A549 (cell line): ENCODE data around the gene ULK2. TPM values are rescaled to one million over a fixed set of nuclear protein-coding genes. Genes with fewer than 3 reads are reported as not detected.

Source experiments
- ATAC-seq, 2 experiments: fragments of 200-7000 bp in 1 of 2; fragments of >200 bp in 1 of 2; cut with Nextera tagmentation in 1 of 2; cut with Tn5 transposase in 1 of 2; 3 replicates each; pipeline versions ENCODE4 v1.8.0 to v1.9.1; 2018 to 2020; ENCODE audit warnings: mild to moderate bottlenecking in 1 of 2, moderate library complexity in 1 of 2
- CTCF ChIA-PET: fragments of 300-600 bp; sonication (Branson Sonifier 250); formaldehyde crosslinking; extraction: SDS; loops from one replicate; lab custom pipeline; 2021; ENCODE audit warnings: antibody characterized with exemption, inconsistent platforms; lab: Yijun Ruan, JAX
- POLR2A ChIA-PET: fragments of 350-600 bp; formaldehyde crosslinking; extraction: SDS; loops from one replicate; lab custom pipeline; 2021; ENCODE audit warnings: antibody characterized with exemption, inconsistent platforms; lab: Yijun Ruan, JAX
- DNase-seq, 2 experiments: peaks; one replicate each; pipeline versions ENCODE4 v3.0.0 to v3.0.0-alpha.2; 2011 to 2016; ENCODE audit warnings: low read depth in 1 of 2, low spot score in 1 of 2
- FAIRE-seq: peaks from 2 replicates; lab custom pipeline; 2011; peaks lifted over from hg19 to GRCh38; lab: Jason Lieb, UNC
- H3K27ac ChIP-seq, 2 experiments: fragments of >200 bp; sonication (Bioruptor Twin); formaldehyde crosslinking; 3 replicates each; pipeline ENCODE4 v1.5.1; 2016 to 2017
- H3K4me1 ChIP-seq: fragments of >200 bp; sonication (Bioruptor Twin); formaldehyde crosslinking; 3 replicates; pipeline ENCODE4 v1.6.1; 2016
- H3K4me2 ChIP-seq: fragments of >200 bp; sonication (Bioruptor Twin); formaldehyde crosslinking; 3 replicates; pipeline ENCODE4 v1.6.1; 2016
- H3K4me3 ChIP-seq: fragments of >200 bp; sonication (Bioruptor Twin); formaldehyde crosslinking; 3 replicates; pipeline ENCODE4 v1.5.1; 2016
- H3K9me3 ChIP-seq: fragments of >200 bp; sonication (Bioruptor Twin); formaldehyde crosslinking; 3 replicates; pipeline ENCODE4 v1.6.1; 2016
- BHLHE40 ChIP-seq: IDR thresholded peaks from 2 replicates; pipeline ENCODE4 v1.6.1; 2012; ENCODE audit warnings: low read depth, low read length, inconsistent platforms
- CHD2 ChIP-seq: fragments of 150-350 bp; IDR thresholded peaks from 2 replicates; pipeline ENCODE4 v1.6.1; 2014; ENCODE audit warnings: low read length; ENCODE audit not compliant: partially characterized antibody
- CHD4 ChIP-seq: fragments of 200-600 bp; sonication (generic); IDR thresholded peaks from 2 replicates; pipeline ENCODE4 v1.6.1; 2016; ENCODE audit warnings: antibody characterized with exemption, mild to moderate bottlenecking, borderline replicate concordance
- FOSL2 ChIP-seq, 2 experiments: fragments of 450-650 bp in 1 of 2; fragments of >200 bp in 1 of 2; sonication (Bioruptor Twin) in 1 of 2; formaldehyde crosslinking; IDR thresholded peaks; 2 replicates each; pipeline versions ENCODE4 v1.5.0 to v1.6.1; 2016 to 2020; ENCODE audit warnings: mild to moderate bottlenecking in 1 of 2, moderate library complexity in 1 of 2
- FOXS1 ChIP-seq: fragments of 250-450 bp; sonication (Bioruptor Pico); IDR thresholded peaks from 2 replicates; pipeline ENCODE4 v1.5.0; 2020; ENCODE audit warnings: mild to moderate bottlenecking, moderate library complexity
- GATA3 ChIP-seq: IDR thresholded peaks from 2 replicates; pipeline ENCODE4 v1.6.1; 2012; ENCODE audit warnings: borderline replicate concordance
- HDAC2 ChIP-seq: fragments of 200-600 bp; sonication (generic); IDR thresholded peaks from 2 replicates; pipeline ENCODE4 v1.6.1; 2016
- HEYL ChIP-seq: fragments of 250-450 bp; sonication (Bioruptor Pico); IDR thresholded peaks from 2 replicates; pipeline ENCODE4 v1.8.0; 2021; ENCODE audit warnings: mild to moderate bottlenecking, moderate library complexity
- HOXB13 ChIP-seq: fragments of 250-450 bp; sonication (Bioruptor Pico); IDR thresholded peaks from 2 replicates; pipeline ENCODE4 v1.5.0; 2020; ENCODE audit warnings: low read depth, mild to moderate bottlenecking, moderate library complexity
- HOXB5 ChIP-seq: fragments of 250-450 bp; sonication (Bioruptor Pico); IDR thresholded peaks from 2 replicates; pipeline ENCODE4 v1.5.0; 2020; ENCODE audit warnings: mild to moderate bottlenecking, moderate library complexity
- JUNB ChIP-seq: fragments of >200 bp; sonication (Bioruptor Twin); formaldehyde crosslinking; IDR thresholded peaks from 2 replicates; pipeline ENCODE4 v1.6.1; 2016
- NPAS2 ChIP-seq: fragments of 250-450 bp; sonication (Bioruptor Pico); IDR thresholded peaks from 2 replicates; pipeline ENCODE4 v1.8.0; 2022; ENCODE audit warnings: mild to moderate bottlenecking, moderate library complexity, borderline replicate concordance
- POLR2A ChIP-seq: IDR thresholded peaks from 2 replicates; pipeline ENCODE4 v1.6.1; 2012; ENCODE audit warnings: mild to moderate bottlenecking, low read length
- RAD21 ChIP-seq, 2 experiments: fragments of >200 bp in 1 of 2; sonication (Bioruptor Twin) in 1 of 2; formaldehyde crosslinking in 1 of 2; IDR thresholded peaks in 1 of 2; conservative IDR thresholded peaks in 1 of 2; 2 replicates in 1 of 2; 3 replicates in 1 of 2; pipeline ENCODE4 v1.6.1; 2012 to 2018; ENCODE audit warnings: inconsistent platforms in 1 of 2
- RCOR1 ChIP-seq: fragments of 150-350 bp; IDR thresholded peaks from 2 replicates; pipeline ENCODE4 v1.6.1; 2014; ENCODE audit warnings: antibody characterized with exemption, low read length, low read depth
- SMC3 ChIP-seq: fragments of >200 bp; sonication (Bioruptor Twin); formaldehyde crosslinking; IDR thresholded peaks from 3 replicates; pipeline ENCODE4 v1.6.1; 2018; ENCODE audit warnings: inconsistent platforms
- TFCP2L1 ChIP-seq: fragments of 250-450 bp; sonication (Bioruptor Pico); IDR thresholded peaks from 2 replicates; pipeline ENCODE4 v1.5.0; 2021; ENCODE audit warnings: mild to moderate bottlenecking
- TP53 ChIP-seq: fragments of 250-450 bp; sonication (Bioruptor Pico); IDR thresholded peaks from 2 replicates; pipeline ENCODE4 v1.5.0; 2021; ENCODE audit warnings: mild to moderate bottlenecking, moderate library complexity
- ZSCAN20 ChIP-seq: fragments of 250-450 bp; sonication (Bioruptor Pico); IDR thresholded peaks from 2 replicates; pipeline ENCODE4 v1.8.0; 2022; ENCODE audit warnings: mild to moderate bottlenecking, moderate library complexity
- WGBS: methylation state at CpG from one replicate; pipeline ENCODE4 v1.1.6; 2017; ENCODE audit errors: missing lambda C conversion rate; 5-methylcytosine and 5-hydroxymethylcytosine counted together
- polyA minus RNA-seq: library from RNA; depleted of rRNA, polyadenylated mRNA; stranded (reverse); fragments of >200 nt; gene quantifications from 2 replicates; pipeline ENCODE4 v1.2.3, GENCODE V29; 2011; rRNA and poly(A)+ RNA removed
- polyA plus RNA-seq, 4 experiments: library from polyadenylated mRNA; depleted of rRNA in 3 of 4; stranded (reverse); fragments of >200 nt; fragmentation: RNase III in 1 of 4; extraction: RNeasy Plus Mini Kit Qiagen cat#74134 plus additional on column Dnase treatment in 1 of 4; gene quantifications; 2 replicates in 3 of 4; 3 replicates in 1 of 4; pipeline ENCODE4 v1.2.3, GENCODE V29; 2011 to 2017
- TF ChIP-seq, protein P1 (sequence below): fragments of 450-650 bp; IDR thresholded peaks from 2 replicates; pipeline ENCODE4 v1.6.1; 2014; ENCODE audit warnings: antibody characterized with exemption
- TF ChIP-seq, protein P2 (sequence below): fragments of >200 bp; sonication (Bioruptor Twin); formaldehyde crosslinking; IDR thresholded peaks from 3 replicates; pipeline ENCODE4 v1.5.1; 2016
- TF ChIP-seq, protein P3 (sequence below): IDR thresholded peaks from 2 replicates; pipeline ENCODE4 v1.6.1; 2012
- TF ChIP-seq, protein P4 (sequence below): fragments of >200 bp; sonication (Bioruptor Twin); formaldehyde crosslinking; IDR thresholded peaks from 3 replicates; pipeline ENCODE4 v1.6.1; 2016
- TF ChIP-seq, protein P5 (sequence below): fragments of 200-600 bp; sonication (generic); IDR thresholded peaks from 2 replicates; pipeline ENCODE4 v1.6.1; 2016; ENCODE audit warnings: antibody characterized with exemption, mild to moderate bottlenecking, moderate library complexity
- TF ChIP-seq, protein P6 (sequence below): IDR thresholded peaks from 2 replicates; pipeline ENCODE4 v1.6.1; 2012; ENCODE audit warnings: low read depth, borderline replicate concordance
- TF ChIP-seq, protein P7 (sequence below): fragments of 250-450 bp; sonication (Bioruptor Pico); IDR thresholded peaks from 2 replicates; pipeline ENCODE4 v1.5.0; 2020; ENCODE audit warnings: low read depth, mild to moderate bottlenecking, moderate library complexity
- TF ChIP-seq, protein P8 (sequence below): IDR thresholded peaks from 2 replicates; pipeline ENCODE4 v1.6.1; 2012

ULK2 gene
- 40.9 and 83.3 TPM in 2 replicates for polyA plus RNA-seq (2011; rRNA removed)
- 14.8 and 24.5 TPM in 2 replicates for polyA plus RNA-seq (2012; cell fraction: cytosol; rRNA removed)
- polyA plus RNA-seq (2012; cell fraction: nucleus; rRNA removed), result 28.3 TPM in 2 replicates
- polyA plus RNA-seq (2017; fragmentation: RNase III; extraction: RNeasy Plus Mini Kit Qiagen cat#74134 plus additional on column Dnase treatment), result 11.1 to 14.4 TPM (median 12.9 TPM) in 3 replicates
- 69.8 and 84.5 TPM in 2 replicates for polyA minus RNA-seq

DNA sequence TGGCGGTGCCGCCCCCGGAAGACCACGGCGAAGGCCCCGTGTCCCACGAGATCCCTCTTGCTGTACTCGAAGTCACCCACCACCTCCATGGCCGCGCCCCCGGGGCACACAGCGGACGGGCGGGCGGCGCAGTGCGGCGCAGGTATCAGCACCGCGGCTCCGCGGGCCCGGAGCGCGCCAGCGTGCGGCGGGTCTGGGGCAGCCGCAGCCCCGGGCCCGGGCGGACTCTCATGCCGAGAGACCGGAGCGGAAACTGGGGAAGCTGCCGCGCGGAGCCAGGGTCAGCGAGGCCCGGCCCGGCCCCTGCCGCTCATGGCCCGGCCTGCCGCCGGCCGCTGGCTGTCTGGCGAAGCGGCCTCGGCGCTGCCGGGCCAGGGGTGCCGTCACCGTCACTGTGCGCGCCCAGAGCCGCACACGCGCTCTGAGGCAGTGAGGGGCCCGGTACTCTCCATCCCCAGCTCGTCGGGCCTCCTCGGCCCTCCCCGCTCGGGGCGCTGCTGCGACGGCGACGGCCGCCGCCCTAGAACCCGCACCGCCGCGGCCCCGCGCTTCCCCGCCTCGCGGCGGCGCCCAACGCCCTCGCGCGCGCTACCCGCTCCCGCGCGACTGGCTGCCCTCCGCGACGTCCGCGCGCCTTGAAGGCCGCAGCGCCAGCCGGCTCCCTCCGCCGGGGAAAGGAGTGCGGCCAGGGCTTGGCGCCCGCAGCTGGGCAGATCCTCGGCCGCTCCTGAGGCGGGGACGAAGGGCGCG lies at the start of gene ULK2:
Gene ULK2 (minus strand): TSS at position 608 of the 750 bp plus-strand sequence. CDS start 519 bp downstream, at position 89.
- Histone ChIP-seq H3K27ac (peak within 1 kb of the TSS; percentile 84 to 92), H3K4me1 (peaks cover 15% of the 10 kb centered on the region; the same call in 2 of the 3 replicates), H3K4me2 (peak within 1 kb of the TSS; percentile 83), H3K9me3 (no peaks in the 10 kb centered on the region), H3K4me3 (peak within 1 kb of the TSS; percentile 77)
- DNase-seq (peak; percentile 52 to 90), FAIRE-seq (no peak), ATAC-seq (peak; percentile 81 to 90)
- WGBS, result 0% methylated on average over 20 of the region's 111 CpGs
- ChIA-PET CTCF (interaction anchor here (0.6 to 2.8 kb wide), 17 partner anchors 9 to 255 kb away, joined by 3 to 15 read pairs (median 5); partner anchors contain the start of gene SPECC1), POLR2A (interaction anchor here (0.6 to 2.5 kb wide), 4 partner anchors 13 to 489 kb away, joined by 3 to 11 read pairs (median 3); partner anchors contain the start of genes MAPK7 and SPECC1)
- TF ChIP-seq, protein P1, sequence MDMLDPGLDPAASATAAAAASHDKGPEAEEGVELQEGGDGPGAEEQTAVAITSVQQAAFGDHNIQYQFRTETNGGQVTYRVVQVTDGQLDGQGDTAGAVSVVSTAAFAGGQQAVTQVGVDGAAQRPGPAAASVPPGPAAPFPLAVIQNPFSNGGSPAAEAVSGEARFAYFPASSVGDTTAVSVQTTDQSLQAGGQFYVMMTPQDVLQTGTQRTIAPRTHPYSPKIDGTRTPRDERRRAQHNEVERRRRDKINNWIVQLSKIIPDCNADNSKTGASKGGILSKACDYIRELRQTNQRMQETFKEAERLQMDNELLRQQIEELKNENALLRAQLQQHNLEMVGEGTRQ, result no peak
- TF ChIP-seq, protein P2, sequence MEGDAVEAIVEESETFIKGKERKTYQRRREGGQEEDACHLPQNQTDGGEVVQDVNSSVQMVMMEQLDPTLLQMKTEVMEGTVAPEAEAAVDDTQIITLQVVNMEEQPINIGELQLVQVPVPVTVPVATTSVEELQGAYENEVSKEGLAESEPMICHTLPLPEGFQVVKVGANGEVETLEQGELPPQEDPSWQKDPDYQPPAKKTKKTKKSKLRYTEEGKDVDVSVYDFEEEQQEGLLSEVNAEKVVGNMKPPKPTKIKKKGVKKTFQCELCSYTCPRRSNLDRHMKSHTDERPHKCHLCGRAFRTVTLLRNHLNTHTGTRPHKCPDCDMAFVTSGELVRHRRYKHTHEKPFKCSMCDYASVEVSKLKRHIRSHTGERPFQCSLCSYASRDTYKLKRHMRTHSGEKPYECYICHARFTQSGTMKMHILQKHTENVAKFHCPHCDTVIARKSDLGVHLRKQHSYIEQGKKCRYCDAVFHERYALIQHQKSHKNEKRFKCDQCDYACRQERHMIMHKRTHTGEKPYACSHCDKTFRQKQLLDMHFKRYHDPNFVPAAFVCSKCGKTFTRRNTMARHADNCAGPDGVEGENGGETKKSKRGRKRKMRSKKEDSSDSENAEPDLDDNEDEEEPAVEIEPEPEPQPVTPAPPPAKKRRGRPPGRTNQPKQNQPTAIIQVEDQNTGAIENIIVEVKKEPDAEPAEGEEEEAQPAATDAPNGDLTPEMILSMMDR, result peak; percentile 39
- TF ChIP-seq, protein P3, sequence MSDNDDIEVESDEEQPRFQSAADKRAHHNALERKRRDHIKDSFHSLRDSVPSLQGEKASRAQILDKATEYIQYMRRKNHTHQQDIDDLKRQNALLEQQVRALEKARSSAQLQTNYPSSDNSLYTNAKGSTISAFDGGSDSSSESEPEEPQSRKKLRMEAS, result peak; percentile 89
- TF ChIP-seq, protein P4, sequence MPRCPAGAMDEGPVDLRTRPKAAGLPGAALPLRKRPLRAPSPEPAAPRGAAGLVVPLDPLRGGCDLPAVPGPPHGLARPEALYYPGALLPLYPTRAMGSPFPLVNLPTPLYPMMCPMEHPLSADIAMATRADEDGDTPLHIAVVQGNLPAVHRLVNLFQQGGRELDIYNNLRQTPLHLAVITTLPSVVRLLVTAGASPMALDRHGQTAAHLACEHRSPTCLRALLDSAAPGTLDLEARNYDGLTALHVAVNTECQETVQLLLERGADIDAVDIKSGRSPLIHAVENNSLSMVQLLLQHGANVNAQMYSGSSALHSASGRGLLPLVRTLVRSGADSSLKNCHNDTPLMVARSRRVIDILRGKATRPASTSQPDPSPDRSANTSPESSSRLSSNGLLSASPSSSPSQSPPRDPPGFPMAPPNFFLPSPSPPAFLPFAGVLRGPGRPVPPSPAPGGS, result peak; percentile 93
- TF ChIP-seq FOXS1 (CRISPR knock-in tag), result 0 out of 2 replicates have a peak, but pooled peaks have one; percentile 12
- TF ChIP-seq RAD21 (conservative IDR thresholded peaks at IDR 0.05 in 1 of 2, IDR thresholded peaks at IDR 0.05 in 1 of 2), result peak; percentile 25 to 57; a peak in 4 of 5 replicates
- TF ChIP-seq, protein P5, sequence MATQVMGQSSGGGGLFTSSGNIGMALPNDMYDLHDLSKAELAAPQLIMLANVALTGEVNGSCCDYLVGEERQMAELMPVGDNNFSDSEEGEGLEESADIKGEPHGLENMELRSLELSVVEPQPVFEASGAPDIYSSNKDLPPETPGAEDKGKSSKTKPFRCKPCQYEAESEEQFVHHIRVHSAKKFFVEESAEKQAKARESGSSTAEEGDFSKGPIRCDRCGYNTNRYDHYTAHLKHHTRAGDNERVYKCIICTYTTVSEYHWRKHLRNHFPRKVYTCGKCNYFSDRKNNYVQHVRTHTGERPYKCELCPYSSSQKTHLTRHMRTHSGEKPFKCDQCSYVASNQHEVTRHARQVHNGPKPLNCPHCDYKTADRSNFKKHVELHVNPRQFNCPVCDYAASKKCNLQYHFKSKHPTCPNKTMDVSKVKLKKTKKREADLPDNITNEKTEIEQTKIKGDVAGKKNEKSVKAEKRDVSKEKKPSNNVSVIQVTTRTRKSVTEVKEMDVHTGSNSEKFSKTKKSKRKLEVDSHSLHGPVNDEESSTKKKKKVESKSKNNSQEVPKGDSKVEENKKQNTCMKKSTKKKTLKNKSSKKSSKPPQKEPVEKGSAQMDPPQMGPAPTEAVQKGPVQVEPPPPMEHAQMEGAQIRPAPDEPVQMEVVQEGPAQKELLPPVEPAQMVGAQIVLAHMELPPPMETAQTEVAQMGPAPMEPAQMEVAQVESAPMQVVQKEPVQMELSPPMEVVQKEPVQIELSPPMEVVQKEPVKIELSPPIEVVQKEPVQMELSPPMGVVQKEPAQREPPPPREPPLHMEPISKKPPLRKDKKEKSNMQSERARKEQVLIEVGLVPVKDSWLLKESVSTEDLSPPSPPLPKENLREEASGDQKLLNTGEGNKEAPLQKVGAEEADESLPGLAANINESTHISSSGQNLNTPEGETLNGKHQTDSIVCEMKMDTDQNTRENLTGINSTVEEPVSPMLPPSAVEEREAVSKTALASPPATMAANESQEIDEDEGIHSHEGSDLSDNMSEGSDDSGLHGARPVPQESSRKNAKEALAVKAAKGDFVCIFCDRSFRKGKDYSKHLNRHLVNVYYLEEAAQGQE, result peak; percentile 65
- peak; percentile 81 for TF ChIP-seq CHD2
- peak; percentile 92 for TF ChIP-seq HOXB5 (CRISPR knock-in tag)
- TF ChIP-seq ZSCAN20 (CRISPR knock-in tag), result 0 out of 2 replicates have a peak, but pooled peaks have one; percentile 60
- TF ChIP-seq NPAS2 (CRISPR knock-in tag), result no peak
- TF ChIP-seq POLR2A, result peak; percentile 91
- TF ChIP-seq GATA3, result peak; percentile 16; the same call in 1 of the 2 replicates
- TF ChIP-seq, protein P6, sequence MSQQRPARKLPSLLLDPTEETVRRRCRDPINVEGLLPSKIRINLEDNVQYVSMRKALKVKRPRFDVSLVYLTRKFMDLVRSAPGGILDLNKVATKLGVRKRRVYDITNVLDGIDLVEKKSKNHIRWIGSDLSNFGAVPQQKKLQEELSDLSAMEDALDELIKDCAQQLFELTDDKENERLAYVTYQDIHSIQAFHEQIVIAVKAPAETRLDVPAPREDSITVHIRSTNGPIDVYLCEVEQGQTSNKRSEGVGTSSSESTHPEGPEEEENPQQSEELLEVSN, result peak; percentile 95
- TF ChIP-seq, protein P7, sequence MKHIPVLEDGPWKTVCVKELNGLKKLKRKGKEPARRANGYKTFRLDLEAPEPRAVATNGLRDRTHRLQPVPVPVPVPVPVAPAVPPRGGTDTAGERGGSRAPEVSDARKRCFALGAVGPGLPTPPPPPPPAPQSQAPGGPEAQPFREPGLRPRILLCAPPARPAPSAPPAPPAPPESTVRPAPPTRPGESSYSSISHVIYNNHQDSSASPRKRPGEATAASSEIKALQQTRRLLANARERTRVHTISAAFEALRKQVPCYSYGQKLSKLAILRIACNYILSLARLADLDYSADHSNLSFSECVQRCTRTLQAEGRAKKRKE (CRISPR knock-in tag), result peak; percentile 55
- TF ChIP-seq HOXB13 (CRISPR knock-in tag), result peak; percentile 71; the same call in 1 of the 2 replicates
- TF ChIP-seq FOSL2 (IDR thresholded peaks at IDR 0.05), result no peak
- peak; percentile 42 for TF ChIP-seq FOSL2 (CRISPR knock-in tag; IDR thresholded peaks at IDR 0.05)
- no peak for TF ChIP-seq JUNB
- TF ChIP-seq CHD4, result no peak
- TF ChIP-seq HEYL (CRISPR knock-in tag), result no peak
- no peak for TF ChIP-seq HDAC2
- TF ChIP-seq, protein P8, sequence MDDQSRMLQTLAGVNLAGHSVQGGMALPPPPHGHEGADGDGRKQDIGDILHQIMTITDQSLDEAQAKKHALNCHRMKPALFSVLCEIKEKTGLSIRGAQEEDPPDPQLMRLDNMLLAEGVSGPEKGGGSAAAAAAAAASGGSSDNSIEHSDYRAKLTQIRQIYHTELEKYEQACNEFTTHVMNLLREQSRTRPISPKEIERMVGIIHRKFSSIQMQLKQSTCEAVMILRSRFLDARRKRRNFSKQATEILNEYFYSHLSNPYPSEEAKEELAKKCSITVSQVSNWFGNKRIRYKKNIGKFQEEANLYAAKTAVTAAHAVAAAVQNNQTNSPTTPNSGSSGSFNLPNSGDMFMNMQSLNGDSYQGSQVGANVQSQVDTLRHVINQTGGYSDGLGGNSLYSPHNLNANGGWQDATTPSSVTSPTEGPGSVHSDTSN, result peak; percentile 96
- TF ChIP-seq BHLHE40, result no peak
- TF ChIP-seq TP53, result peak; percentile 87
- TF ChIP-seq RCOR1, result no peak
- TF ChIP-seq TFCP2L1 (CRISPR knock-in tag), result no peak
- peak; percentile 49 for TF ChIP-seq SMC3
